AG10803 (cell line): Measurements from ENCODE around the gene RNF213.

Experiments used
- DNase-seq: peaks from one replicate; pipeline ENCODE4 v3.0.0; 2010; ENCODE audit warnings: low read depth
- H3K4me3 ChIP-seq: 2 replicates; pipeline ENCODE4 v1.5.1; 2011; ENCODE audit warnings: mild to moderate bottlenecking, low read length, control low read depth
- TF ChIP-seq, protein P1 (sequence below): conservative IDR thresholded peaks from 2 replicates; pipeline ENCODE4 v1.5.1; 2011; ENCODE audit warnings: mild to moderate bottlenecking, low read length, control low read depth, inconsistent platforms

The RNF213 gene

DNA sequence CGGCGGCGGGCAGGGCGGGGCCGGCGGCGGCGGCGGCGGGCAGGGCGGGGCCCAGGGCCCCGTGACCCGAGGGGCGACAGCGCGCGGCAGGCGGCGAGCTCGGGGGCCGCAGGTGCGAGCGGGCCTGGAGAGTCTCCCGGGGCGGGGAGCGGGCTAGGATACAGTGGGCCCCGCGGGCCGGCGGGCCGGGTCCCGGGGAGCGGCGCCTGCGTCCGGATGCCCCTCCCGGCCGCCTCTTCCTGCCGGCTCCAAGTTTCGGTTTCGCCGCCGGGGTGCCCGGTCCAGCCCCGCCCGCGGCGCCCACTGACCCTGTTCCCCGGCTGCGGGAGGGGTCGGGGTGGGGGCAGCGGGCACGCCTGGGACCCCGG, at the start of gene RNF213:
Gene RNF213, plus strand, starts transcription at position 62 of the 368 bp plus-strand sequence. CDS start 2,830 bp downstream, outside the sequence.
- TF ChIP-seq, protein P1, sequence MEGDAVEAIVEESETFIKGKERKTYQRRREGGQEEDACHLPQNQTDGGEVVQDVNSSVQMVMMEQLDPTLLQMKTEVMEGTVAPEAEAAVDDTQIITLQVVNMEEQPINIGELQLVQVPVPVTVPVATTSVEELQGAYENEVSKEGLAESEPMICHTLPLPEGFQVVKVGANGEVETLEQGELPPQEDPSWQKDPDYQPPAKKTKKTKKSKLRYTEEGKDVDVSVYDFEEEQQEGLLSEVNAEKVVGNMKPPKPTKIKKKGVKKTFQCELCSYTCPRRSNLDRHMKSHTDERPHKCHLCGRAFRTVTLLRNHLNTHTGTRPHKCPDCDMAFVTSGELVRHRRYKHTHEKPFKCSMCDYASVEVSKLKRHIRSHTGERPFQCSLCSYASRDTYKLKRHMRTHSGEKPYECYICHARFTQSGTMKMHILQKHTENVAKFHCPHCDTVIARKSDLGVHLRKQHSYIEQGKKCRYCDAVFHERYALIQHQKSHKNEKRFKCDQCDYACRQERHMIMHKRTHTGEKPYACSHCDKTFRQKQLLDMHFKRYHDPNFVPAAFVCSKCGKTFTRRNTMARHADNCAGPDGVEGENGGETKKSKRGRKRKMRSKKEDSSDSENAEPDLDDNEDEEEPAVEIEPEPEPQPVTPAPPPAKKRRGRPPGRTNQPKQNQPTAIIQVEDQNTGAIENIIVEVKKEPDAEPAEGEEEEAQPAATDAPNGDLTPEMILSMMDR: no peak
- H3K4me3 ChIP-seq: peak within 1 kb of the TSS; percentile 85
- peak; percentile 25 for DNase-seq

DNA sequence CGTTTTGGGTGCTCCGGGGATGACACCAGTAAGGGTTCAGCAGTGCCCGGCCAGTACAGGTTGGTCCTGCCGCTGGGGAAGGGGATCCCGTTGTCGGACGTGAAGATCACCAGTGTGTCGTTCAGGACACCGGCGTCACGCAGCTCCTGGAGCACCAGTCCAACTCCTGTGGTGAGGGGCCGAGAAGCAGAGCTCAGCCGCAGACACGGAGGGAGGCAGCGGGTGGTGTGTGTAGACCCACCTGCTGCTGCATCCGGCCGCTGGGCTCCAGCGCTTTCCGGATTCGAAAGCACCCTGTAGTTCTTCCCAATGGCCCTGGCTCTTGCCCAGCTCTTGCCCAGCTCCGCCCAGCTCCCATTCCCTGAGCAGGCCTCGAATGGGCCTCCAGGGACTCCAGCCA, 48.5 kb upstream of the RNF213 start:
- DNase-seq: no peak
- TF ChIP-seq, protein P1: no peak
- H3K4me3 ChIP-seq: no peak overlapping the region

DNA sequence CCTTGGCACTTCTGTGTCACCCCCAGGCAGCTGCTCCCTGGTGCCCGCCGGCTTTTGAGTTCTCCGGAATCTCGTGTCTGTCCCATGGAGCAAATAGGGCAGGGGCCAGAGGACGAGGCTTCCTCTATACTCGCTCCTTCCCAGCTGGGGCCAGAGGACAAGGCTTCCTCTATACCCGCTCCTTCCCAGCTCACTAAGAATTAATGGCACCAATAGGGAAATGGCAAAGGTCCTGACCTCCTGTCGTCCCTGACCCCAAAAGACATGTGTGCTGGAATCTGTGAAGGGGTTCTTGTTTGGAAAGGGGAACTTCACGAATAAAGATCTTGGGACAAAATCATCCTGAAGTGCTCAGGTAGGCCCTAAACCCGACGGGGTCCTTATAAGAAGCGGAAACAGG, 48.1 kb upstream of the RNF213 start:
- no peak overlapping the region for H3K4me3 ChIP-seq
- TF ChIP-seq, protein P1: no peak
- DNase-seq: no peak

DNA sequence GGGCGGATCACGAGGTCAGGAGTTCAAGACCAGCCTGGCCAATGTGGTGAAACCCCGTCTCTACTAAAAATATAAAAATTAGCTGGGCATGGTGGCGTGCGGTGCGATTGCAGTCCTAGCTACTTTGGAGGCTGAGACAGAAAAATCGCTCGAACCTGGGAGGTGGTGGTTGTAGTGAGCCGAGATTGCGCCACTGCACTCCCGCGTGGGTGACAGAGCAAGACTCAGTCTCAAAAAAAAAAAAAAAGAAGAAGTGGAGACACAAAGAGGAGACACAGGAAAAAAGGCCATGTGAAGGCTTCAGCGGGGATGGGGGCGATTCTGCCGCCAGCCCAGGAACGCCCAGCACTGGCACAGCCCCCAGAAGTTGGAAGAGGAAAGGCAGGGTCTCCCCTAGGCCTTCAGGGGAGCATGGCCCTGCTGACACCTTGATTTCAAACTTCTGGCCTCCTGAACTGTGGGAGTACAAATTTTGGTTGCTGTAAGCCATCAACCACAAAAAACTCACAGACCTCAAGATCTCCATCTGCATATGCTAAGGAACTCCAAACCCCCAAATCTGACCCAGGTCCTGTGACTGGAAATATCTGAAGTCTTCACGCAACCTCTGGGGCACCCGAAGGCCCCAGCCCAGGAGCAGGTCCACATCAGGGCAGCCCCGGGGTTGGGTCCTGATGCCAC, 47.5 kb upstream of the RNF213 start:
- H3K4me3 ChIP-seq: no peak overlapping the region
- no peak for DNase-seq
- TF ChIP-seq, protein P1: no peak

DNA sequence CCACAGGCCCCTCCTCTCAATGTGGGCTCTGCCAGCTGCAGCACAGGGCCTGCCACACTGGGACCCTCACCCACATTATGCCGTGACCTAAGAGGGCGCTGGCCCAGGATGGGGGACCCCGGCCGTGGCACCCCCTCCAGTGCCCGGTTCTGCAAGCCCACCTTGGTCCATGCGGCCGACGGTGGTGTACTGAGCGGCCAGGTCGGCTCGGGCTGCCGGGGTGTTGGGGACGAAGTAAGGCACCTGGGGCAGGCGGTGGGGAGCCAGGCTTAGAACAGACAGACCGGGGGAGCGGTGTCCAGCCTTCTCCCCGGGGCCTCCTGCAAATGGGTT, 47.0 kb upstream of the RNF213 start:
- H3K4me3 ChIP-seq: no peak overlapping the region
- TF ChIP-seq, protein P1: no peak
- DNase-seq: no peak

DNA sequence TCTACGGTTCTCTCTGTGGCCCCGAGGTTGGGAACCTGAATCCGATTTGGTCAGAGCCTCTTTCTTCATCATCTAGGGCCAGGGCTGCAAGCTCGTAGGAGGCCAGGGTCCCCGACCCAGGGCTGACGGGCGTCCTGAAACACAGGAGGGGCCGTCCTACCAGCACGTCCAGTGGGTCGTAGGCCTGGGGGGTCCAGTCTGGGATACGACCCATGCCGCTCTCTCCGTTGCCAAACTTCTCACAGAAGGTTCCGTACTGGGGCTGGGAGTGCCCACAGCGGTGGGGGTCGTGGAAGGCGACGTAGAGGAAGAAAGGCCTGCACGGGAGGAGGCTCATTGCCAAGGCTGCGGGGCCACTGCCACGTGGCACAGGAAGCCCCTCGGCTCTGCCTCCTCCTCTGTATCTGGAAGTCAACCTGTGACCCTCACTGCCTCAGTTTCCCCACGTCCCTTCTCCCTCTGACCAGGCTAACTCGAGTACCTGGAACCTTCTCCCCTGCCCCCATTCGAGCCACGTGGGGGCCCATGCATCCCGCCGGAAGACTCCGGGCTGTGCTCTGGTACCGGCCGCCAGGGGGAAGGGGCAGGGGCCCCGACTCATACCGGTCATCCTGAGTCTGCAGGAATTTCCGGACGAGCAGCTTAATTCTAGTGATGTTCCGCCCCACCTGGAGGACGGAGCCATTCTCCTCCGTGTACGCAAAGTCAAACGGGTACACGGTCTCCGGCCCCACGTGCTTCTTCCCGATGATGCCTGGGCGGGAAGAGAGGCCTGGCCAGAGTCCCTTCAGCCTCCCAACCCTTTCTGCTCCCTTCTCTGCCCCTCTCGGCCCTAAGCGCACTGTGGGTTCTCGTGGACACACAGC, 46.4 kb upstream of the RNF213 start:
- TF ChIP-seq, protein P1: no peak

DNA sequence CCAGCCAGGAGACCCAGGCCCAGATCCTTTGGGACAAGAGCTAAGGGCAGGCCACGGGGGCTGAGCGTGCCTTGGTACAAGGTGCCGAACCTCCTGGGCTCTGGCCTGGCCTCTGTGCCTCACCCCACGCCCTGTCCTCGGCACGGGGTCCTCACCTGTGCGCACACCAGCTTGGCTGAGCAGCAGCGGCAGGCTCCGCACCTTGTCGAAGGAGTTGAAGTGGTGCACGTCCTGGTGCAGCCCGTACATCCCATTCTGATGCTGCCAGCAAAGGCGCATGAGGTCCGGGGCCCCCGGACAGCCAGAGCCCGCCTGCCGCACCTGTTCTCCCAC, 45.8 kb upstream of the RNF213 start:
- no peak overlapping the region for H3K4me3 ChIP-seq
- DNase-seq: no peak
- TF ChIP-seq, protein P1: no peak

More for the DNA sequence above, 46.4 kb upstream of the RNF213 start:
- no peak for DNase-seq
- no peak overlapping the region for H3K4me3 ChIP-seq
